ENCODE results near the gene E4F1.
"Not testable (repeated sequence)": the region's sequence is repeated elsewhere in the genome, so short reads cannot be mapped to it uniquely, and the experiment has no call there.

The E4F1 gene

DNA sequence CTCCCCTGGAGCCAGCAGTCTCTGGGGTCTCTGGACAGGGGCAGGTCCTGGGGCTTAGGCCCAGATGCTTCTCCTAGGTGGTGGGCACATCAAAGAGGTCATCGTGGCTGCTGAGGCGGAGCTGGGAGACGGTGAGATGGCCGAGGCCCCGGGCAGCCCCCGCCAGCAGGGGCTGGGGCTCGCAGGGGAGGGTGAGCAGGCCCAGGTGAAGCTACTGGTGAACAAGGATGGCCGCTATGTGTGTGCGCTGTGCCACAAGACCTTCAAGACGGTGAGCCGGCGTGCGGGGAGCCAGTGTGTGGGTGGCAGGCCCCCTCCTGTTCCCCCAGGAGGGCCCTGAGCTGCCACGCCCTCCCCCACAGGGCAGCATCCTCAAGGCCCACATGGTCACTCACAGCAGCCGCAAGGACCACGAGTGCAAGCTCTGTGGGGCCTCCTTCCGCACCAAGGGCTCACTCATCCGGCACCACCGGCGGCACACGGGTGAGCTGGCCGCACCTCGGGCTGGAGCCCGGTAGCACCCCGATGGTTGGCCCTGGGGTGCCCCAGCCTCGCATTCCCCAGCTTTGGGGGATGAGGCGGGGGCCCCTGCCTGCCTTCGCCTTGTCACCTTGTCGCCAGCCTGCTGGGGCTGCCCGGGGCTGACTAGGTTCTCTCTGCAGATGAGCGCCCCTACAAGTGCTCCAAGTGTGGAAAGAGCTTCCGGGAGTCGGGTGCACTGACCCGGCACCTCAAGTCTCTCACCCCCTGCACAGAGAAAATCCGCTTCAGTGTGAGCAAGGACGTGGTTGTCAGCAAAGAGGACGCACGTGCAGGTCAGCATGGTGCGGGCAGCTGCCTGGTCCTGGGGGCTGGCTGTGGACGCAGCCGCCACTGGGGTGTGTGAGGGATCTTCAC, 9.0 kb downstream of the E4F1 start:
- no peak for DNase-seq

DNA sequence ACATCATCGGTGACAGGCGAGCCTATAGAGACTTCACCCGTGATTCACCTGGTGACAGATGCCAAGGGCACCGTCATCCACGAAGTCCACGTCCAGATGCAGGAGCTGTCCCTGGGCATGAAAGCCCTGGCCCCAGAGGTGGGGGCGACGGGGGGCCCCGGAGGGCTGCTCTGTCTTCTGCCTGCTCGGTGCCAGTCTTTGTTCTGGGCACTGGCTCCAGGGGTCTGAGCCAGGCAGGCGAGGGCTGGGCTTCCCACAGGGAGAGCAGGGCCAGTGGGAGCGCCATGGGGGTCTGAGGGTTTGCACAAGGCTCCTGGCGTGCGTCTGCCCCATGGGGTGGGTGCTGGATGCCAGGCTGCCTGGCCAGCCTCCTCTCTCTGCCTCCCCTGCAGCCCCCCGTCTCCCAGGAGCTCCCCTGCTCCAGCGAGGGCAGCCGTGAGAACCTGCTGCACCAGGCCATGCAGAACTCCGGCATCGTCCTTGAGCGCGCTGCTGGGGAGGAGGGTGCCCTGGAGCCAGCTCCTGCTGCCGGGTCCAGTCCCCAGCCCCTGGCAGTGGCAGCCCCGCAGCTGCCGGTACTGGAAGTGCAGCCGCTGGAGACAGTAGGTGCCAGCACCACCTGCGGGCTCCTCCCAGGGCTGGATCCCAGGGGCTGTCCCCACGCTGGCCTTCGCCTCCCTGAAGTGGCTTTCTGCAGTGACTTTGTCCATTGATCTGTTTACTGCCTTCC, 9.8 kb downstream of the E4F1 start:
- no peak for DNase-seq

DNA sequence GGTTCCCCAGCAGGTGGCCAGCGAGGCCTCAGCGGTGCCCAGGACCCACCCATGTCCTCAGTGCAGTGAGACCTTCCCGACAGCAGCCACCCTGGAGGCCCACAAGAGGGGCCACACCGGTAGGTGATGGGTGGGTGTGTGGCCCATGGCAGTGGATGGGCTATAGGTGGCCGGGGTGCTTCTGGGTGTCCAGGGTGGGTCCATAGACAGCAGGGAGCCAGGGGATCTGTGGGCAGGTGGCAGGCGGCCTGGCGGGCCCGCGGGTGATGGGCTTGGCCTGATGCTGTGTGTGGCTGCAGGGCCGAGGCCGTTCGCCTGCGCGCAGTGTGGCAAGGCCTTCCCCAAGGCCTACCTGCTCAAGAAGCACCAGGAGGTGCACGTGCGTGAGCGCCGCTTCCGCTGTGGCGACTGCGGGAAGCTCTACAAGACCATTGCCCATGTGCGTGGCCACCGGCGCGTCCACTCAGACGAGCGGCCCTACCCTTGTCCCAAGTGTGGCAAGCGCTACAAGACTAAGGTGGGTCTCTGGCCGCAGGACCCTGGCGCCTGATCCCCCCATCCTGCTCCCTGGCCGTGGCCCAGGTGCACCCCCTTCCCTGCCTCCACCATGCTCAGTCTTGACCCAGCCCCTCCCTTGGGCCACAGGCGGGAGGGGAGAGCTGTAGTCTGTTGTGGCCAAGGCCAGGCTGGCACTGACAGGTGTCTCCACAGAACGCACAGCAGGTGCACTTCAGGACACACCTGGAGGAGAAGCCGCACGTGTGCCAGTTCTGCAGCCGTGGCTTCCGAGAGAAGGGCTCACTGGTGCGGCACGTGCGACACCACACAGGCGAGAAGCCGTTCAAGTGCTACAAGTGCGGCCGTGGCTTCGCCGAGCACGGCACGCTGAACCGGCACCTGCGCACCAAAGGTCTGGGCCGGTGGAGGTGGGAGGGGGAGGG, 10.8 kb downstream of the E4F1 start:
- DNase-seq, result no peak

DNA sequence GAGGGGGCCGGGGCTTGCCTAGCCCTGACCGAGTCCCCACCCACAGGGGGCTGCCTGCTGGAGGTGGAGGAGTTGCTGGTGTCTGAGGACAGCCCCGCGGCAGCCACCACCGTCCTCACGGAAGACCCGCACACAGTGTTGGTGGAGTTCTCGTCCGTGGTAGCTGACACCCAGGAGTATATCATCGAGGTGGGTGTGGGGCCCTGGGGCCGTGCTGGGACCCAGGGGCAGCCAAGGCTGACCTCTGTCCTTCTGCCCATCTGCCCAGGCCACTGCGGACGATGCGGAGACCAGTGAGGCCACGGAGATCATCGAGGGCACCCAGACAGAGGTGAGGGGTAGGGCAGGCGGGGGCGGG, 11.4 kb downstream of the E4F1 start:
- no peak for DNase-seq

DNA sequence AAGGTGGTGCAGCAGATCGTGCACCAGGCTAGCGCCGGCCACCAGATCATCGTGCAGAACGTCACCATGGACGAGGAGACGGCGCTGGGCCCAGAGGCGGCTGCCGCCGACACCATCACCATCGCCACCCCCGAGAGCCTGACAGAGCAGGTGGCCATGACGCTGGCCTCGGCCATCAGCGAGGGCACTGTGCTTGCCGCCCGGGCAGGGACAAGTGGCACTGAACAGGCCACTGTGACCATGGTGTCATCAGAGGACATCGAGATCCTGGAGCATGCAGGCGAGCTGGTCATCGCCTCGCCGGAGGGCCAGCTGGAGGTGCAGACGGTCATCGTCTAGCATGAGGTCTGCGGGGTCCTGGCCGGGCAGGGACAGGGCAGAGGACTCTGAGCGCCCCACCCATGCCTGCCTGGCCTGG, 11.9 kb downstream of the E4F1 start:
- no peak for DNase-seq

DNA sequence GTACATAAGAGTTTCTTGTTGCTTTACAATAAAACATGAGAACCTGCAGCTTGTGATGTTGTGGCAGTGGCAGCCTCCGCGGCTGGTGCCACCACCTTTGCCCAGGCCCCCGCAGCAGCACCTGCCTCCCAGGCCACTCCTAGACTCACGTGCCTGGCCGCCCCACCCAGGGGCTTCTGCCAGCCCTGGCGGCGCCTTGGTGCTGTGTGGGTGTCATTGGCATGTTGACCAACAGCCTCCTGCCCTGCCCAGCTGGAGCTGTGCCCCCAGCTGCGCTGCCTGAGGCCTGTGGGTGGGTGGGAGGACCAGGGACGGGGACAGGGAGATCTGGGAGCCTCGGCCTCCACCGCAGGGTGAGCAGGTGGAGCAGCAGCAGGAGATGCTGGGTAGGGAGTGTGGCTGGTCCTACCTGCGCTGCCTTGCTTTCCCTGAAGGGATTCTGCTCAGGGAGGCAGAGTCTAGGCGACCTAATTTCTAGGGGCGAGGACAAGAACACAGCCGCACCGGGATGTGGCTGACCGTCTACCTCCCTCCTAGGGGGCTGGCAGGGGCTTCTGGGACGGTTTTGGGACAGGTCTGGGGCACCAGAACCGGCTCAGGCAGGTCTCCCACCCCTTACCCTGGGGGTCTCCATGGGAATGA, 12.4 kb downstream of the E4F1 start:
- no peak for DNase-seq

DNA sequence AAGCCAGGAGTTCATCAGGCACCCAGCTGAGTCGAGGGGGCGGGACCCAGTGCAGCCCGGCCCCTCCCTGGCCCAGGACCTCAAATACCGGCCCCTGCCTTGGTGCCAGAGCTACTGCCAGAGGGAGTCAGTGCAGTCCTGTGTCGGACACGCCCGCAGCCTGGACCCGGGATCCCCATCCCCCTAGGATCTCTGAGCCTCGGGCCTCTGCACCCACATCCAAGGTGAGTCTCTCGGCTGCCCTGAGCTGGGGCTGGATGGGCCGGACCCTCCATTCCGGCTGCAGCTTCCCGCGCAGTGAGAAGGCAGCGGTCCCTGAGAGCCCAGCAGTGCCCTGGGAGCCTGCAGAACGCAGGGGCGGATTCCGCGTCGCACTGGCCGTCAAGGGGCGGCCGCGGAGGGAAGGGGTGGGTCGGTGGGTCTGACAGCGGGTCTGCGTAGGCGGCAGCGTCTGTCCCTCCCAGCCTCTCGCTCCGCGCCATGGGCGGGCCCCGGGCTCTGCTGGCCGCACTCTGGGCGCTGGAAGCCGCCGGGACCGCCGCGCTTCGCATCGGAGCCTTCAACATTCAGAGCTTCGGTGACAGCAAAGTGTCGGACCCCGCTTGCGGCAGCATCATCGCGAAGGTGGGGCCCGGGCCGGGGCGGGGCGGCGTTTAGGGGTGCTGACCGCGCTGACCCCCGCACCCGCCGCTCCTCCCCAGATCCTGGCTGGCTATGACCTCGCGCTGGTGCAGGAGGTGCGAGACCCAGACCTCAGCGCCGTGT, 13.1 kb downstream of the E4F1 start, which contains the start of gene DNASE1L2:
TSS of gene DNASE1L2 (plus strand) at position 108 of the 765 bp plus-strand sequence. CDS start at position 481, 373 bp downstream.
- DNase-seq, result no peak

DNA sequence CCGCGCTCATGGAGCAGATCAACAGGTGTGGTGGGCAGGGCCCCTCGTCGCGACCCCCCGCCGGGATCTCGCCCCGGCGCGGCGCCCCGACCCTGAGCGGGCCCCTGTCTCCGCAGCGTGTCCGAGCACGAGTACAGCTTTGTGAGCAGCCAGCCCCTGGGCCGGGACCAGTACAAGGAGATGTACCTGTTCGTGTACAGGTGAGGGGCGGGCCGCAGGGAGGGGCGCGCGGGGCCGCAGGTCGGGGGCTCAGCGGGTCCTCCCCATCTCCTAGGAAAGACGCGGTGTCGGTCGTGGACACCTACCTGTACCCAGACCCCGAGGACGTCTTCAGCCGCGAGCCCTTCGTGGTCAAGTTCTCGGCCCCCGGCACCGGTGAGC, 13.7 kb downstream of the E4F1 start:
- DNase-seq, result no peak

DNA sequence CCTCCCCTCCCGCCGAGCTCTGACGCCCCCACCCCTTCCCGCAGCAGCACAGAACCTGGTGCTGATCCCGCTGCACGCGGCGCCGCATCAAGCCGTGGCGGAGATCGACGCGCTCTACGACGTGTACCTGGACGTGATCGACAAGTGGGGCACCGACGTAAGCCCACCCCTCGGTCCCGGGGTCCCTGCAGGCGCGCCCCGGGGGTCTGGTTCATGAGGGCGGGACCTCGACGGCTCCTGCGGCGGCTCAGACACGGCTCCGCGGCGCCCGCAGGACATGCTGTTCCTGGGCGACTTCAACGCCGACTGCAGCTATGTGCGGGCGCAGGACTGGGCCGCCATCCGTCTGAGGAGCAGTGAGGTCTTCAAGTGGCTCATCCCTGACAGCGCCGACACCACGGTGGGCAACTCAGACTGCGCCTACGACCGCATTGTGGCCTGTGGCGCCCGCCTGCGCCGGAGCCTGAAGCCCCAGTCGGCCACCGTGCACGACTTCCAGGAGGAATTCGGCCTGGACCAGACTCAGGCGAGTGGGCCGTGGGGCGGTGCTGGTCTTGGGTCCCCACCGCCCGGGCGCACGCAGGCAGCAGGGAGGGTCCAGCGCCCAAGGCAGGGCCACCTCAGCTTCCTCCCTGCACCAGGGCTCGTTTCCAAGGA, 14.2 kb downstream of the E4F1 start:
- DNase-seq, result no peak

DNA sequence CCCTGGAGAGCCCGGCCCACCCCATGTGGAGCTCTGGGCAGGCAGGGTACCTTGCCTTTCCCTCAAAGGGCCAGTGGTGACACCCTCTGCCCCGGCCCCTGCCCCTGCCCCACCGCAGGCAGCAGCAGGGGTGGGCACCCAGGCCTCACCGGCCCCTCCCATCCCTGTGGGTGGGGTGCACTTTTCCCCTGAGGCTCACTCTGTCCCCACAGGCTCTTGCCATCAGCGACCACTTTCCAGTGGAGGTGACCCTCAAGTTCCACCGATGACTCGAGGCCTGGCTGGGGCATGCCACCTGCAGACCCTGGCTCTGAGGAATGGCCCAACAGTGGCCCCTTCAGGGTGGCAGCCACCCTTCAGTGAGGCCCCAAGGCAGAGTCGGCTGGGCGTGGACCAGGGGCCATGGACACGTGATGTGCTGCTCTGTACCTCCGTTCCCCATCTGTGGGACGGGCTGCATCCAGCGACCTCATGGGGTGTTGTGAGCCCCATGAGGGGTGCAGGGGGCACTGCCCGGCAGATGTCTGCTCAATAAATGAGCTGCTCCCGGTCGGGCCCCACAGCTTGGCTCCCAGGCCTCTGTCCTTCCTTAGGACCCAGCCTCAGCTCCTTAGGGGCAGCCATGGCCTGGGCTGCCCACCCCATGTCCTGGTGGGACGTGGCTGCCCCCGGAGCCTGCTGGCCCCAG, 14.9 kb downstream of the E4F1 start:
- DNase-seq, result no peak

DNA sequence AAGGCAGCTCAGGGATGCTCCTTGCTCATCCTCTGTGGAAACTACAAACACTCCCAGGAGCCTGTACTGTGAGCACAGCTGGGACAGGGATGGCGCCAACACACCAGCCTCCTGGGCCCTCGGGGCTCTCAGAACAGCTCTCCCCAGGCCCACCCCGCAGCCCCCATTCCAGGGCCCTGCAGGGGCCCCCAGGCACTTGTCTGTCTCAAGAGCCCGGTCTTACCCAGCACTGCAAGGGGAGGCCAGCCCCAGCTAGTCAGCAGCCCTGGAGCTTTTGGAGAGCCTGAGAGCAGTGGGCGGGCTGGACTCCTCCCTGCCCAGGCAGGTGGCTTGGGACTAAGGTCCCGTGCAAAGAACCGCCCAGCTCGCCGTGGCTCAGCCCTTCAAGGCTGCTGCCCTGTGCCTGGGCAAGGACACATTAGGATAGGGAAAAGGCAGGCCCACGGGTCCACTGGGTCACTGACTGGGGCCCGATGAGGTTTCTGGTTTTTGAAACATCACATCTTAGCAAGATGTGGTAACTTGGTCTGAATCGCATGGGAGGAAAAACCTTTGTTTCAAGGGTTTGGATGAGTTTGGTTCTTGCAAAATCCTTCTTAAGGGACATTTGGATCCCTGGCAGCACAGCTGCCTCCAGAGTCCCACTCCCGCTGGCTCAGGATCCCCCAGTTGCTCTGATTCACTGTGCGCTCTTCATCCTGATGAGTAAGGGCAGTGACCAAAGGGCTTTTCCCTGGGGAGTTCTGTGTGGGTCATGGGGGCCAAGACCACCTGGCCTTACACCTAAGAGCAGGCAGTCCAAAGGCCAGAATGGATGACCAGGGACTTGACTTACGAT, 15.7 kb downstream of the E4F1 start:
- DNase-seq, result no peak

DNA sequence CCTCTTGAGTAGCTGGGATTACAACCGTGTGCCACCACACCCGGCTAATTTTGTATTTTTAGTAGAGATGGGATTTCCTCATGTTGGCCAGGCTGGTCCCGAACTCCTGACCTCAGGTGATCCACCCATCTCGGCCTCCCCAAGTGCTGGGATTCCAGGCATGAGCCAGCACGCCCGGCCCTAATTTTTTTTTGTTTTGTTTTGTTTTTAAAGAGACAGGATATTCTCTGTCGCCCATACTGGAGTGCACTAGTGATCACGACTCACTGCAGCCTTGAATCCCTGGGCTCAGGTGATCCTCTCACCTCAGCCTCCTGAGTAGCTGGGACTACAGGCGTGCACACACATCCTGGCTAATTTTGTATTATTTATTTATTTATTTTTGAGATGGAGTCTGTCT, 16.9 kb downstream of the E4F1 start:
- not testable (repeated sequence) for DNase-seq

DNA sequence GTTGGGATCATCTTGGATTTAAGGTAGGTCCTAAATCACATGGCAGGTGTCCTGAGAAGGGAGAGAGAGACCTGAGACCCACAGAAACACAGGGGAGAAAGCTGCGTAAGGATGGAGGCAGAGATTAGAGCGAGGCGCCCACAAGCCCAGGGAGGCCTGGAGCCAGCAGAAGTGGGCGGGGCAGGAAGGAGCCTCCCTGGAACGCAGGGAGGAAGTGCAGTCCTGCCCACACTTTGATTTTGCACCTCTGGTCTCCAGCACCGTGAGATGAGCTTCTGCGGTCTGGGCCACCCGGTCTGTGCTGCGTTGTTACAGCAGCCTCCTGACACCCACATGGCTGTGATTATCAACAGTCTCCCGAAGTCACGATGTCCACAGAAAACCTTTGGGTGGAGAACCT, 19.2 kb downstream of the E4F1 start:
- DNase-seq, result no peak

DNA sequence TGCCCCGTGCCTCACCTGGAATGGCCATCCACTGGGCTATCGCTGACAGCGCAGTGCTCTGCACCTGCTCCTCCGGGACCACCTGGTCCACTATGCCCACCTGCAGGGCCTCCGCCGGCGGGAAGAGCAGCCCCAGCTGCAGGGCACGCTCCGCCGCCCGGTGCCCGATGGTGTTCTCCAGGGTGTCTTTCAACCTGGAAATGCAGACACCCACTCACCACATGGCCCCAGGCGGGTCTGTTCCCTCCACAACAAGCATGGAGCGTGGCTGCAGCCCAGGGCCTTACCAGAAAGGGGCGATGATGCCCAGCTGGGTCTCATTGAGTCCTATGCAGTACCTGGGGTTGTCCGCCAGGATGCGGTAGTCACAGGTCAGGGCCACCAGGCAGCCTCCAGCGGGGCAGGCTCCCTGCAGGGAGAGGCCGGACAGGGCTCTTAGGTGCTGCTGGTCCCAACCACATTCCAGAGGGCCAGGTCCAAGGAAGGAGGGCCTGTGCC, 19.7 kb downstream of the E4F1 start:
- no peak for DNase-seq

DNA sequence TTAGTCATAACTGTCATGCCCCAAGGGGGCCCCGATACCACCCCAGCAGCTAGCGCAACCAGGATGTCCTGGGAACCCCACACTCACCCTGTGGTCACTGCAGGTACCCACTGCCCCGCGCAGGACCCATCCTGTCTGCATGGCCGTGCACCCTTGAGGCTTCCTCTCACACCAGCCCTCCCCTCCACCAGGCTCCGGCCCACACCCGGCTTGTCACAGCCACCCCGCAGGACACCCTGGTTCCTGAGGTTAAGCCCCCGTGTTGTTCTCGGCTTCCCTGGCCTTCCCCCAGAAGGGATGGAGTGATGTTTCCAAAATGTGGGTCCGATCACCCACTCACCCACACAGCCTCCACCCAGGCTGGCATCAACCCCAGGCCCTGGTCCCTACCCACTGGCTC, 20.4 kb downstream of the E4F1 start:
- no peak for DNase-seq

DNA sequence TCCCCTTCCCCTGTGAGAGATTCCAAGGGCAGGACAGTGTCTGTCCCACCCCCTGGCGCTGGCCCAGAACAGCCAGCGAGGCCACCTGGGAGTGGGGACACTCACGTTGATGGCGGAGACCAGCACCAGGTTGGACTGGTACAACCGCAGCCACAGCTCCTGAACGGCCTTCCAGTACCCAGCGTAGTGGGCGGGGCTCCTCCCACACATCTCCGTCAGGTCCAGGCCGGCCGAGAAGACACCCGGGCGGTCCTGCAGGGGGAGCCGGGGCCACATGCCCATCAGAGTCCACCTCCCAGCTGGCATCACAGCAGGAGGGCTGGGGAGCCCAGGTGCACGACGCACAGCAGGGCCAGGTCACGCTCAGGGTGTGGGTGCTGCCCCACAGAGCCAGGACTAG, 20.9 kb downstream of the E4F1 start:
- DNase-seq, result no peak

DNA sequence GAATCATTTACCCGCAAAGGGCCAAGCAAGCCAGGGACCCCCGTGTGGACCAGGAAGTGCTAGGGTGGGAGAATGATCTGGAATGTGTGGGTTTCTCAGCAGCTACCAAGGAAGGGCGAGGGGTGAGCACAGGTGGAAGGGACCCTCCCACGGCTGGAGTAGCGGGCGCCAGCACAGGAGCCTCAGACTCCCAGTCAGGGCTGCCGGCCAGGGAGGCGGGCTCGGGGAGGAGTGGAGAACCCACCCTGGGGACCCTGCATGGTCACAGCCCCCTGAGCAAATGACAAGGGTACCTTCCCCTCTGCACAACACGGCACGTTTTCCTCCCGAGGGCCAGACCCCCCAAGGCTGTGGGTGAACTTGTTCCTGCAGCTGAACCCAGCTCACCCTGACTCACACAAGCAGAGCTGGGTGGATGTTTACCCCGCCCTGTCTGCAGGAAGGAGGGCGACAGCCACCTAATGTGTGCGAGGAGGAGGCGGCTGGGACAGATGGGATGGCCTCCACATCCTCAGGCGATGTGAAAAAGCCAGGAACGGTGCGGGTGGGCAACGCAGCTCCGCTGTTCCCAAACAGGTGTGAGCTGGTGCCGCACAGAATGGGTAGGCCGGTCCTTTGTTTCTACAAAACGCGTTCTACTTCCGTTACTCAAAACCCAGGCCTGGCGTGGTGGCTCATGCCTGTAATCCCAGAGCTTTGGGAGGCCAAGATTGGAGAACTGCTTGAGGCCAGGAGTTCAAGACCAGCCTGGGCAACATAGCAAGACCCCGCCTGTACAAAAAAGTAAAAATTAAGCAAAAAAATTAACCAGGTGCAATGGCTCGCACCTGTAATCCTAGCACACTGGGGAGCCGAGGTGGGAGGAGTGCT, 21.8 kb downstream of the E4F1 start:
- no peak for DNase-seq

DNA sequence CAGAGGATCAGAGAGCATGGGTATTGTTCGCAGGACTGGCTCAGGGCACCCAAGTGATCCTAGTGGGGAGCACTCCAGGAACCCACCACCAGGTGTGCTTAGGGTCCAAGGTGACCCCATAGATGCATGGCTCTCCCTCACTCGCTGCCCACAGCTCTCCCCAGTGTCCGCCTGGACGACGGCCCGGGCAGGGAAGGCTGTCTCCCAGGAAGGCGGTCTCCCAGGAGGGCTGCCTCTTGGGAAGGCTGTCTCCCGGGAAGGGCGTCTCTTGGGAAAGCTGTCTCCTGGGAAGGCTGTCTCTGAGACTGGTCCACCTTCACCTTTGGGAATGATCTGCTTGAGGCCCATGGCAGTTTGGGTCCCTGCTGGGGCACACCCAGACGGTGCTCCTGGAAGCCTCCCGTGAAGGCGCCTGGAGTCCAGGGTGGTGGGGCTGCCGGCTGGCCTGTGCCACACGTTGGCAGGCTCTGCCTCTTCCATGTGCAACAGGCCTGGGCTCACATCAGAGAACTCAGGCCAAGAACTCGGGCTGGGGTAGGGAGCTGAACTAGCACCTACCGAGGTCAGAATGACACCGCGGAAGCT, 23.0 kb downstream of the E4F1 start:
- DNase-seq, result no peak

Data from Kasumi-1 (cell line).